HTERT RPE-1 (cell line): ENCODE results near the gene FCN3.

ENCODE experiments used
- in situ Hi-C: fragments of 300-500 bp; cut with MboI; formaldehyde crosslinking; loops from 4 replicates; pipeline ENCODE4 v1.14.3; 2020; ENCODE audit warnings: low sequenced_read_pairs

Gene FCN3

DNA sequence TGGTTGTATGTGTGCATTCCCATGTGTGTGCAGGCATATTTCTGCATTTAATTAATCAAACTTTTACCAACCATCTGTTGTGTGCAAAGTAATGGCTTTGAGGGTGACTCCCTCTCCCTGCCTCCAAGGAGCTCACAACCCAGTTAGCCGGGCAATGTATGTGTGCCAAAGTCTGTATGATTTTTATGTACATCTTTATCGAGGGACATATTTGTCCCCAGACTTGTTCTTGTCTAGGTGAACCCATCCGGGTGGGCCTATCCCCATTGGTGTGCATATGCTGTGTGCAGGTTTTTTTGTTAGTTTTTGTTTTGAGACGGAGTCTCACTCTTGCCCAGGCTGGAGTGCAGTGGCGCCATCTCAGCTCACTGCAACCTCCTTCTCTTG lies 31.0 kb downstream of the FCN3 start:
- in situ Hi-C loops: no loop called here

DNA sequence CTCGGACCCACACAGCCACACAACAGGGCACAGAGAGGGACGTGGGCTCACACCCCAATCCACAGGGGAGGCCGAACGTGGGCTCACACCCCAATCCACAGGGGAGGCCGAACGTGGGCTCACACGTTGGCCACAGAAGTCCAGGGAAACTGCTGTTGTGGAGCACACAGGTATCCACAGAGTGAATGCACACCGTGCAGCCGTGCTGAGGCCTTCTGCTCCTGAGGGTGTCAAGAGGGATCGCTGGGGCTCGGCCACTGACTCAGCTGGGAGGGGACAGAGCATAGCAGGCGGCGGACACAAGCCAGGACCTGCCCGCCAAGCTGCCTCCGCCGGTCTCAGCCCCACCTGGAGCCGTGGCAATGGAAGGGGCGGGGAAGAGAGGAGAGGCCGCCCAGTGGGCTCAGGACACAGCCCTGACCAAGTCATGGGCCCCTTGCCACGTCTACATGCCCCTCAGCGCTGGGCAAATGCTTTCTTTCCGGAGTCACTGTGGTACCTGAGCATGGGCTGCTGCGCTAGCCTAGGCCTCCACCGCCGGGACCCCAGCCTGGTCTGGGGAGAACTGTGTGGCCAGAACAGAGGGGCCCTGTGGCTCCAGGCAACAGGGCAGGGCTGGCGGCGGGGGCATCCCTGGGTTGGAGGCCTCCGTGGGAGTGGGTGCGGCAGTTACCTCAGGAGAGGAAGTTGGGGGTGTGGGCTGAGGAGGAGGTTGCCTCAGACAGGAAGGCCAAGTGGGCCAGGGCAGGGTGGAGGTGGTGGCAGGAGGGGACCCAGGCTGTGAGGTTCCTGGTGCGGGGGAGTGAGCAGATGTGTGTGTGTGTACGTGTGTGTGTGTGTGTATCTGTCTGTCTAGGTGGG lies 31.6 kb downstream of the FCN3 start:
- in situ Hi-C loops: no loop called here

DNA sequence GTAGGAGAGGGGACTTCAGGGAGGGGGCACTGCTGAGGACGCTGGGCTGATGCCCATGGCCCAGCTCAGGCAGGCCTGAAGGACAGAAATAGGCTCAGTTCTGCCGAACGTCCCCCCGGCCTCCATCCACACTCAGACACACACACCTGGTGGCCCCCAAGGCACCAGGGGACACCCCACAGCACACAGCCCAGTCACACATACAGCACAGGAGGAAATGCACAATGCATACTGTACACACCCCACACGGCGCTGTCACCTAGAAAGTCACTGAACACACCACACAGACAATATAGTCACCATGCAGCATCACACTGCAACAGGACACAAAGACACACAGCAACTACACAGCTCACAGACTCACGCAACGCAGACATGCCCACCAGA lies 32.2 kb downstream of the FCN3 start:
- in situ Hi-C loops: no loop called here

DNA sequence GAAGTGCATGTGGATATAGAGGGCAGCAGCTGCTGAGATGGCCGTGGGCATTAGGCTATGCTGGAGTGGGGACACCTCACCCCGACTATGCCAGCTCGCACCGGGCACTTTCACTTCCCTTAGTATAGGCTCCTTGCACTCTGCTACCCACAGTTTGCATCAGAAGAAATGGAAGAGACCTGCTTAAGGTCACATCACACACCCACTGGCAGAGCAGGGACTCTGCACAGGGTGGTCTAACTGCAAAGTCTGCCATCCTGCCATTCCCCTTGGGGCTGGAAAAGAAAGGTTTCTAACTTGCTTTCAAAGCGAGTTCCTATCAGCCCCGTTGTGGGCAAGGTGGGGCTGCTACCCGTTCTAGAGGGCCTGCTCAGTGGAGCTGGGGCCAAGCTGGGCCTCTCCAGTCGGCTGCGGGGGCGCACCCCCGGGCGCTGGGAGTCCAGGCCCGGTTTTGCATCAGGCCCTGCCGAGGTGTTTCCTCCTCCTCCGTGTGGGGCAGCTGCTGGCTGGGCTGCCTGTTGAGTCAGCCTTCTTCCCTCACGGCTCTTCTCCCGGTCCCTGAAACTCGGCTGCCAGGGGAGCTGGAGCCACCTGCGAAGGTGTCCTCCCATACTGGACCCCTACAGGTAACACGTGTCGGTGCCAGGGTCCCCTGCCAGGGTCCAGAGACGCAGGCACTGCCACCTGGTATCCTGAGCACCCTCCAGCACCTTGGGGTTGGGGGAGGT lies 32.9 kb downstream of the FCN3 start, which contains the start of gene SYTL1:
Gene SYTL1 (plus strand): TSS at position 498 of the 728 bp plus-strand sequence. CDS start 3,313 bp downstream, outside the sequence.
- in situ Hi-C loops: no loop called here

DNA sequence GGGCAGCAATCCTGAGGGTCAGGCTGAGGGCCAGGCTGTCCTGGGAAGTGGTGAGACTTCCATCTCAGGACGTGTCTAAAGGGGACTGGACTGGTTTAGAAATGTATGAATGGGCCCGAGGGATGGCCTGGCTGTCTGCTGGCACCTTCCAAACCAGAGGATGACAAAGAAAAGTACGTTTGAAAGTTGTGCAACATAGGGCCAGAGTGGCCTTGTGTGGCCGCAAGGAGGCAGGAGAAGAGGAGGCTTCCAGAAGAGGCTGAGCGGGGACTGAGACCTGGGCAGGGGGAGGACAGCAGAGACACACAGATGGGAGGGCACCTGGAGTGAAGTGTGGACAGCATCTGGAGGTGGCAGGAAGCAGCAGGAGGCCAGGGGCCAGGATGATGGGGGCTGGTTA lies 35.4 kb downstream of the FCN3 start:
- in situ Hi-C loops: no loop called here

DNA sequence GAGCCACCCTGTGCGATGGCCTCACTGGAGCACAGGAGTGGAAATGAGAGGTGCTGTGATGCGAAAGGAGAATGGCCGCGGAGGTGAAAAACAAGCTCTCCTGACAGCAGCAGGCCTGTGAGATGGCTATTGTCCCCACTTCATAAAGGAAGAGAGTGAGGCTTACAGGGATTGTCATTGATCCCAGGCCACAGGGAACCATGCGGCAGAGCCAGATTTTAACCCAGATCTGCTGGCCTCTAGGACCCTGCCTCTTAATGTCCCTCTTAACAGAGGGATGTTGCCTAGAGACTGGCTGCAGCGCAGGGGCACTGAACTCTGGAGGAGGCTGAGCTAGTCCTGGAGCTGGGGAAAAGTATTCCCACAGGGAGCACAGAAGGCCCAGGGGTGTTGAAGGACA lies 35.9 kb downstream of the FCN3 start:
- in situ Hi-C loops: no loop called here

DNA sequence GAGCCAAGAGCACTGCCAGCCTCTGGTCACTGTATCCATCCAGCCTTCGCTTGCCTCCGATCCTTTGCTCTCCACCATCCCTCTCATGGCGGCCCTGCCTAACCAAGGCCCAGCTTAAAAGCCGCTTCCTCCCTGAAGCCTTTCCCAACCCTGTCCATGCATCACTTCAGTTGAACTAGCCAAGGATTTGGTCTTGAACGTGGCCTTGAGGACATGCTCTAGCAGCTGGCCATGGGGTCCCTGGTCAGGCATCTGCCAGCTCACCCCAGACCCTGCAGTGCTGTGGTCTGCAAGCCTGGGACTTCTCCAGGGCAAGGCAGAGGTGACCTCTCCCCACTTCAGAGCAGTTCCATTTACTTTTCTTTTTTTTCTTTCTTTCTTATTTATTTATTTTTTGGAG lies 37.9 kb downstream of the FCN3 start:
- in situ Hi-C loops: no loop called here

DNA sequence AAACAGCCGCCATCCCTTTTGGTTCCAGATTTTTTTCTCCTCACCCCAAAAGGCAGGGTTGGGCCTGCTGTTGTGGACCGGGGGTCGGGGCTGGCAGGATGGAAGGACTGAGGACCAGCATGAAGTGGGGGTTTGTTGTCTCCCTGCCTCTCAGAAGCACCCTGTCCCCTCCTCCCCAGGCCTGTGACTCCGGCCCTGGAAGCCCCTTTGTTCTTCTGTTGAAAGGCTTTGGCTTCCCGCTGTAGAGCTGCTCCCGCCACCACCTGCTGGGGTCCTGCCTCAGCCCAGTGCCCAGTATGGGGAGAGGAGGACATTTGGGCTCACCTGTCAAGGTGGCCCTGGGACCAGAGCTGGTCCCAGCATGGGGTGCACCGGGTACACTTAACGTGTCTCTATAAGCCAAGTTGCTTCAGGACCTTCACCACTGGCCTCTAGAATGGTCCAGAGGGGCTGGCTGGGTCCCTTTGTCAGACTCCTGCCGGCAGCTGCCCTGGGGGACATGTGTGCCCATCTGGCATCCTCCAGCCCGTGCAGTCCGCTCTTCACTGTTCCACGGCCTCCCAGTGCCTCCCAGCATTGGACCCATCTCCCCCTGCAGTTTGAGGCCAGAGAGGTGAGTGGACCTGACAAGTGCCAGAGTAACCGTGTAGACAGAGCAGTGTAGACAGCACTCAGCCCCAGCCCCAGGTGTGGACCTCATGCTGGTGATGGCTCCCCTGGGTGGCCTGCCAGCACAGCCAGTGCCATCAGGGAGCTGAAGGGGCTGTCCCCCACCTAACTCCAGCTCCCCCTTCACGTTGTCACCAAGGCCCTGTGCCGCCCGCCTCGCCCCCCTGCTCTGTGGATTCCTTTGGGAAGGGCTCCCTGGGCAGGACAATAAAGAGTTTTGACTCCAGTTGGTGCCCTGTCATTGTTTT lies 38.9 kb downstream of the FCN3 start:
- in situ Hi-C loops: no loop called here

DNA sequence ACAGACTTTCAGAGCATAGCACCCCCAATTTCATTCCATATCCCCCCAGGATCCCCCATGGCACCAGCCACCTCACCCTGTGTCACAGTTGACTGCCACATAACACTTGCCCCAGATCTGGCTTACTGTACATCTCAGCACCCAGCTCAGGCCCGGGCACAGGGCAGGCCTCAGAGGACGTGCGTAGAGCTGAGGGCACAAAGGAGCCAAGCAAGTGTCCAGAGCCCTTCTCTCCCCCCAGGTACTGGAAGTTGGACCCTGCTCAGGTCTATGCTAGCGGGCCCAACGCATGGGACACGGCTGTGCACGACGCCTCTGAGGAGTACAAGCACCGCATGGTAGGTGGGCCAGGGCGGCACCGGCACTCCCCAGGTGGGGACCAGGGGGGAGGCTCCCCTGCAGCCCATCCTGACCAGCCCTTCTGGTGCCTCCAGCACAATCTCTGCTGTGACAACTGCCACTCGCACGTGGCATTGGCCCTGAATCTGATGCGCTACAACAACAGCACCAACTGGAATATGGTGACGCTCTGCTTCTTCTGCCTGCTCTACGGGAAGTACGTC lies 40.8 kb downstream of the FCN3 start:
- in situ Hi-C loops: no loop called here

DNA sequence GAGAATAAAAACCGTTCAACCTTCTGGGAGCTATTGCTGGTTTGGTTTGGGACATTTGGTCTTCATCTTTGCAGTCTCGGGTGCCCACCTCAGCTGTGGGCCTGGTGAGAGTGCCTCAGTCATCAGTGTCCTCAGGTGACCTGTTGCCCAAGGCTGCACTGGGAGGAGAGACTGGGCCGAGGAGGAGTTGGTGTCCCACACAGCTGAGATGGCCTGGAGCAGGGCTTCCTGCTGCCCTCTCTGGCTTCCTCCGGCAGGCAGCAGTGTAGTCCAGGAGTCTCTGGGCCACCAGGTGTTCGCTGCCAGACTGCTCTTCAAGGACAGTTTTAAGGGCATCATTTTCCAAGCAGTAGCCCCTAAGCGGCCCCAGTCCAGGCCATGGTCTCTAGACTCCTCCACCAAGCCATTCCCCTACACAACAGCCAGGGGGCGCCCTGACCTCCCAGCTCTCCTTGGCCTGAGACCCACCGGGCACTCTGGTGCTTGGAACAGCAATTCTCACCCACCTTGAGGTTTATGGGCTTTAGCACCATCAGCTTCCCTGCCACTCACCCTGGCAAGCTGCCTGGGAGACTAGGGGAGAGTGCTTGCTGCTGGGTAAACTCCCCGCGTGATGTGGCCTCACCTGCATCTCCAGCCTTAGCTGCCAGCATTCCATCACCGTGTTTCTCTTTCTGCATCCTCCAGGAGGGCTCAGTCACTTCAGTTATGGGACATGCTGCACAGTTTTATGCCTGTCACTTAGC lies 41.9 kb downstream of the FCN3 start:
- in situ Hi-C loops: no loop called here

DNA sequence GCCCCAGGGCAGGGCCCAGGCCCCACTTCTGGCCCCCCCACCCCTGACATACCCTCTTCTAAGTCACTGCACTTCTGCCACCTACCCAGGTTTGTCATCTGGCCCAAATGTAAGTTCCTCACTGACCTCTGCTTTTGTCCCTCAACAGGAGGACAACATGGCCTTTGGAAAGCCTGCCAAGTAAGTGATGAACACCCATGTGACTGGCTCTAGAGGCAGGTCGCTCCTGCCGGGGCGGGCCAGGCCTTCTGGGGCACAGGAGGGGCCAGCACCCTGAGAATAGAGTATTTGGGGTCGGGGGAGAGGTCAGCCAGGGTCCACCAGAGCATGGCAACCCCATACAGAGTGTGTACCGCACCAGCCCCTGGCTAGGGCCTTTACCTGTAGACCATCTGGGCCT lies 42.7 kb downstream of the FCN3 start:
- in situ Hi-C loops: no loop called here

DNA sequence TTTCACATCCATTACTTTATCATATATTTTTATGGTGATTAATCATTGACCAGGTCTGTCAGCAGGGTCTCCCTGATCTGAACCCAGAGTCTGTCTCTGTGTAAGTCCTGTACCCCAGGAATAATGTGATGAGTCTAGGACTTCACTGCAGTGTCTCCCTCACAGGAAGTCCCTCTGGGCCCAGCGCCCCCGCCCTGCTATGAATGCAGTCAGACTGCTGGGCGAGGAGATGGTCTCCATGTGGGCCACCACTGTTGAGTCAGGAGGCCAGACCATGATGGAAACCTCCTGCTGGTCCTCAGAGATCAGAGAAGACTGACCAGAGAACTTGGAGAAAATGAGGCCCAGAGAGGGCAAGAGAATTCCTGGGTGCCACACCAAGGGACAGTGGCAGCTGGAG lies 43.2 kb downstream of the FCN3 start:
- in situ Hi-C loops: no loop called here

DNA sequence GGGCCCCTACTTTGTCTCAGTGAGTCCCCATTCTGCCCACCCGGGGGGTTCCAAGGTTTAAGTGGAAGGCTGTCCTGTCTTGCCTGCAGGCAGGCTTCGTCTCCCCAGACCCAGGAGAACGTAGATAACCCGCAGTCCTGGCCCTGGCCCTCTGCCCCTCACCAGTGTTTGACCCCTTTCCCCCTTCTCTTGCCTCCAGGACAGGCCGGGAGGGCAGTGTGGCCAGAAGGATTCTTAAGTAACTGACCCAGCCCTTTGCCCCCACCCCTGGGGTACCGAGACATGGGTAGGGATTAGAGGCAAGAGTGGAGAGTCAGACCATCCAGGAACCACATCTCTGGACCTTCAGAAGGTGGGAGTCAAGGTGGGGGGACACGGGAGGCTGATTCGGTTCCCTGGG lies 43.8 kb downstream of the FCN3 start:
- in situ Hi-C loops: no loop called here

DNA sequence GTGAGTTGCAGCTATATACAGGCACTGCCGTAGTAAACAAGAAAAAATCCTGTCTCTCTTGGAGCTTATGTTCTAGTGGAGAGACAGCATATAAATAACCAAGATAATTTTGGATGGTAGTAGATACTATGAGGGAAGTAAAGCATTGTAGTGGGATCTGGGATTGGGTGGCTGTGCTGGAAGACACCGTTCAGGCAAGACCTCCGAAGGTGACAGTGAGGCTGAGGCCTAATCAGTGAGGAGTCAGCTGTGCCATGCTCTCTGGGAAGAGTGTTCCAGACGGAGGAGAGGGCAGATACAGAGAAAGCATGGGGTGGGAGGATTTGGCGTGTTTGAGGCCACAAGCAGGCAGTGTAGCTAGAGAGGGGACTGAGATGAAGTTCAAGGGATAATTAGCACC lies 46.7 kb downstream of the FCN3 start:
- in situ Hi-C loops: no loop called here

DNA sequence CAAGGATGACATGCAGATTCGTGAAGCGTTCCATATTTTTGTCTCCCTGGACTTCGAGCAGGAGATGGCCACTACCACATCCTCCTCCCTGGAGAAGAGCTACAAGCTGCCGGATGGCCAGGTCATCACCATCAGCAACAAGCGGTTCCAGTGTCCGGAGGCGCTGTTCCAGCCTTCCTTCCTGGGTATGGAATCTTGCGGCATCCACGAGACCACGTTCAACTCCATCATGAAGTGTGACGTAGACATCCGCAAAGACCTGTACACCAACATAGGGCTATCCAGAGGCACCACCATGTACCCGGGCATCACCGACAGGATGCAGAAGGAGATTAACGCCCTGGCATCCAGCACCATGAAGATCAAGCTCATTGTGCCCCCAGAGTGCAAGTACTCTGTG lies 49.3 kb downstream of the FCN3 start:
- in situ Hi-C loops: no loop called here

DNA sequence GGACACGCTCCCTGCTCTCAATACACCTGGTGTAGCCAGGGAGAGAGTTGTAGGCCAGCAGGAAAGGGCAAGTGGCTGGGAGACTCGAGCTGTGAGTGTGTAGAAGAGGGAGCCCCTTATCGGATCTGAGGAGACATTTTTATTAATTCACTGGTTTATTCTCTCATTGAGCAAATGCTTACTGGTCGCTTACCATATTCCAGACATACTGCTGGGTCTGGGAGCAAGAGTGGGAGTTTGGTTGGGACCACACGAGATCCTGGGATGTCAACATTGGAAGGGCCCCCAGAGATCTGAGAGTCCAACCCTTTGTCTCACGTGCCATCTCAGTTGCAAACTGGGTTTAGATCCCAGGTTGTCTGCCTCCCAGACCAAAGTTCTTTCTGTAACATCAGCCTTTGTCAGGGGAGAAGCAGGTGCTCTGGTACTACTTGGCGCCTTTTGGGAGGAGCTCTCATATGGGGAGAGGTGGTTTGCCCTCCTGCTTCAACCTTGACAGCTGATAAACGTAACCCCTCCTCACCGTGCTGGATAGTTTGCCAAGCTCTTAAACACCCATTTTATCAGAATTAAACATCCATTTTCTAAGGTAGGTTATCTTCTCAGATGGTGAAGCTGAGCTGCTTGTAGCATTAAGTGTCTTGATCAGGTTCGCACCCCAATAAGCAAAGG lies 51.9 kb downstream of the FCN3 start:
- in situ Hi-C loops: no loop called here

DNA sequence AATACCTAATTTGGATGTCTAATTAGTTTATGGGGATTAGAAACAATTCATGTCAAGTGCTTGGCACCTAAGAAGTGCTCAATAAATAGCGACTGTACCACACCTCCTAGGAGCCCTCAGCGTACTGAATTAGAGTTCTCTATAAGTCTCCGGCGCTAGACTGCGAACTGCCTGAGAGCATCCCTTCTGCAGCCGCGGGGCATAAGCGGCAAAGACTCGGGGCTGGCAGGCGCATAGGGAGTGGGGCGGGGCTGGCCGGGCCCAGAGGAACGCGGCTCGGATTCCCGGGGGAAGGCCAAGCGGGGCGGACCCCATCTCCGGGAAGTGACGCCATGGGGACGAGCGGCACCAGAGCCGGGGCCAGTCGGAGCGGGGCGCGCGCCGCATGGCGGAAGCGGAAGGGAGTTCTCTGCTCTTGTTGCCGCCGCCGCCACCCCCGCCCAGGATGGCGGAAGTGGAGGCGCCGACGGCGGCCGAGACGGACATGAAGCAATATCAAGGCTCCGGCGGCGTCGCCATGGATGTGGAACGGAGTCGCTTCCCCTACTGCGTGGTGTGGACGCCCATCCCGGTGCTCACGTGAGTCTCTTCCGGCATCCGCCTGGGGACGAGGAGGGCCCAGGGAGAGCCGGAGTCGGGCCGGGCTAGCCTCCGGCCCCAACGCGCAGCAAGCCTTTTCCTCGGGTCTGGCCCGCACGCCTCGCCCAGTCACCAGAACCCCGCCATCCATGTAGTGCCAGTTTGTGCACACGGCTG lies 52.6 kb downstream of the FCN3 start, which contains the start of gene TMEM222:
Gene TMEM222 (plus strand): TSS at position 351 of the 756 bp plus-strand sequence. CDS start 35 bp downstream, at position 386.
- in situ Hi-C loops: no loop called here
